Inflammatory macrophage treated with lipopolysaccharide for 1 hour (primary cell): ENCODE measurements around the gene DEPDC7.

Source experiments
- DNase-seq, 2 donors: peaks; one replicate each; pipeline ENCODE4 v3.0.0-alpha.2; 2020 to 2022

Gene DEPDC7

GRCh38 chr11:33063326-33063881 is 47.7 kb downstream of the DEPDC7 start:
- peak; percentile 62 to 83 for DNase-seq

- peak; percentile 50 to 55 for DNase-seq
These were observed 48.6 kb downstream of the DEPDC7 start for GRCh38 chr11:33064033-33064825.

DNA sequence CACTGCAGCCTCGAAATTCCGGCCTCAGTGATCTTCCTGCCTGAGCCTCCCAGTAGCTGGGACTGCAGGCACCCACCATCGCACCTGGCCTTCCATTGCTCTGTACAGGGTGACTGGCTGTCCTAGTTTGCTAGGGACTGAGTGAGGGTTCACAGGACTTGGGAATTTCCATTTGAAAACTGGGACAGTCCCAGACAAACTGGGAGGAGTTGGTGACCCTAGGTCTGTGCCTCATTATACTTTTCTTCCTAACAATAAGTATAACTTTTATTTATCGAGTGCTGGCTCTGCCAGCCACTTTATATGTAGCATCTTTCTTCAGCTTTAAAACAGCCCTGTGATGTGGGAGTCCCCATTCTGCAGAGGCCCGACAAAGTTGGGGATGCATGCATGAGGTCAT is 49.2 kb downstream of the DEPDC7 start:
- peak; percentile 22 to 44 for DNase-seq

DNA sequence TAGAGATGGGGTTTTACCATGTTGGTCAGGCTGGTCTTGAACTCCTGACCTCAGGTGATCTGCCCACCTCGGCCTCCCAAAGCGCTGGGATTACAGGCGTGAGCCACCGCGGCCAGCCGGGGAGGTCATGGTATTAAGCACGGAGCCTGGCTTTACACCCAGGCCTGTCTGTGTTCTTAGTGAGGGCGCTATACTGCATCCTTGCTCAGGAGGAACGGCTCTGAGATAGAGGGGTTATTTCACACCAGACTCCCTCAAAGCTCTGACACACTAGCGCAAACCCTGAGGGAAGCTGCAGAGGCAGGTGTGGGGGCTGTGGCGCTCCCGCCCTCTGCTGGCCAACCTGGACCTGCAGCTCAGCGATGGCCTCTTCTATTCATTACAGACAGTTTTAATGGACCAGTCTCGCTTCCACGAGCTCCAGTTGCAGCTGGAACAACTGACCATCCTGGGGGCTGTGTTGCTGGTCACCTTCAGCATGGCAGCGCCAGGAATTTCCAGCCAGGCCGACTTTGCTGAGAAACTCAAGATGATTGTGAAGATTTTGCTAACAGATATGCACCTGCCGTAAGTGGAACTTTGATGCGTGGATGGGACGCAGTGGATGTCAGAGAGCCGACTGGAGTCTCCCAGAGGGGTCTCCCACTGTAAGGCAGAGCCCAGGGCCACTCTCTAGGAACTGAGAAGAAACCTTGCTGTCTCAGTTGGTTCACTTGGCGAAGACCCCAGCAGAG is 49.9 kb downstream of the DEPDC7 start:
- DNase-seq = peak; percentile 35 to 64

- no peak for DNase-seq
These were observed 51.6 kb downstream of the DEPDC7 start for GRCh38 chr11:33067294-33067693.

DNA sequence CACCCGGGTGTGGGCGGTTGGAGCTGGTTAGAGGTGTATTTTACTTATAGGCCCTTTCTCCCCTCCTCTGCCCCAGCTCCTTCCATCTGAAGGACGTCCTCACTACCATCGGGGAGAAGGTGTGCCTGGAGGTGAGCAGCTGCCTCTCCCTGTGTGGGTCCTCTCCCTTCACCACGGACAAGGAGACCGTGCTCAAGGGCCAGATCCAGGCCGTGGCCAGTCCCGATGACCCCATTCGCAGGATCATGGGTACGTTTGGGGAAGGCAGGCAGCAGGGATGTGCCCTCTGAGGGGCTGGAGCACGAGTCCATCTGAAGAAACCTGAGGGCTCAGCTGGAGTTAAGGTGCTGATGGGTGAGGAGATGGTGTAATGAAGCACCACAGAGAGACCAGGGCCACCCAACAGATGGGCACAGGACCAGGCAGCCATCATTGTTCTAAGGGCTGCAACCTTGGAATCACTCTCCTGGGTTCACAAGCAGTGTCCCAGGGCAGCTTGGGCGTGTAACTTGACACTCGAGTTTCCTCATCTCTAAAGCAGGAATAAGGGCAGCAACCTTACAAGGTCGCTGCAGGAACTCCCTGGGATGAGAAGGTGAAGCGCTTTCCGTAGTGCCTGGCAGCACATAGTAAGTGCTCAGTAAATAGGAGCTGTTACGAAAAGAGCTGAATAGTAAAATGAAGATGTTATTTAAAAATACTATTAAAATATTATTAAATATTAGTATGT is 53.1 kb downstream of the DEPDC7 start:
- DNase-seq = no peak

GRCh38 chr11:33072465-33072864 is 56.8 kb downstream of the DEPDC7 start:
- no peak for DNase-seq
